ENCODE data around the gene SOWAHD.

DNA sequence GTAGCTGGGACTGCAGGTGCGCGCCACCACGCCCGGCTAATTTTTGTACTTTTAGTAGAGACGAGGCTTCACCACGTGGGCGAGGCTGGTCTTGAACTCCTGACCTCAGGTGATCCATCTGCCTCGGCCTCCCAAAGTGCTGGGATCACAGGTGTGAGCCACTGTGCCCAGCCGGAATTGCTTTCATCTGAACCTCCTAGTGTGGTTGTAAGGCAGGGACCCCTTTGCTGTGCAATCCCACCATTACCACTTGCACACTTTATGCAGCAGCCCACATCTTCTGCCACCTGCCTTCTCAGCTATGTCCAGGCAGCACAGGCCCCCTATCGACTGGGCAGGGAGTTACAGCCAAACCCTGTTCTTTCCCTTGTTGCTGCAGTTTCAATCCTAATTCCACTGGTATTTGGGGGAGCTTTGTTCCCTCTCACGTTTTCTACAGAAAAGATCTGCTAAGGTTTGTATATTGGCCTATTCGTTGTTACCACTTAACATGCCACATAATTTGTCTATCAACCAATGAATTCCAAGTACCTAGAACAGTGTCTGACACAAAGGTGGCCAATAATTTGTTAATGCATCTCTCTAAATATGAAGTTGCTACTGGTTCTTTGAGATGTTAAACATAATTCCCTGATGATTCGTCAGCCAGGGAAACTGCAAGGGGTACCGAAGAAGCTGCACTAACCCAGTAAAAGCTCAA is 26.5 kb downstream of the SOWAHD start:
- TF ChIP-seq EZH2 (IDR thresholded peaks at IDR 0.05; ENCODE audit: insufficient read depth, poor library complexity, severe bottlenecking) (no peak), EZH2phosphoT487 (IDR thresholded peaks at IDR 0.05; ENCODE audit: insufficient read depth, low read depth) (no peak)

Data from GM23248 (cell line).